ENCODE results near the gene PARP11. TPM values are rescaled to one million over a fixed set of nuclear protein-coding genes. Genes with fewer than 3 reads are reported as not detected.

Gene PARP11
- total RNA-seq, 1 donor from 2014 or later, result 10.4 TPM

DNA sequence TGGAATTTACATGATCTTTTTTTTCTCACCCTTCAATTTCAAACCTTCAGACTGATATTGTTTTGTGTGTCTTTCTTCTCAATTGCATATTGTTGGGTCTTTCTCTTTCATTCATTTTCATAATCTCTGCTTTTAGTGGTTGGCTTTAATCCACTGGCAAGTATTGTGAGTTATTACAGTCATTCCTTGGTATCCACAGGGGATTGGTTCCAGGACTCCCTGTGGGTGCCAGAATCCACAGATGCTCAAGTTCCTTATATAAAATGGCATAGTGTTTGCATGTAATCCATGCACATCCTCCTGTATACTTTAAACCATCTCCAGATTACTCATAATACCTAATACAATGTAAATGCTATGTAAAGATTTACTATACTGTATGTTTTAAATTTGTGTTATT, 29.7 kb upstream of the PARP11 start:
- H2AFZ ChIP-seq (ENCODE audit: low read depth, low read length), result no peak overlapping the region
- H3K27me3 Mint-ChIP-seq (ENCODE audit: low read depth, unreplicated experiment), result peaks cover 3% of the 10 kb centered on the region
- no peak overlapping the region for H3K27ac Mint-ChIP-seq (ENCODE audit: unreplicated experiment)

GRCh38 chr12:3901116-3901515, 27.9 kb upstream of the PARP11 start:
- no peak for DNase-seq (ENCODE audit: low read depth)
- Mint-ChIP-seq H3K9me3 (ENCODE audit: unreplicated experiment) (no peaks in the 10 kb centered on the region), H3K4me1 (ENCODE audit: low read depth, unreplicated experiment) (peaks cover 11% of the 10 kb centered on the region), H3K36me3 (ENCODE audit: low read depth, unreplicated experiment) (no peaks in the 10 kb centered on the region), H3K27ac (ENCODE audit: unreplicated experiment) (no peak overlapping the region), H3K27me3 (ENCODE audit: low read depth, unreplicated experiment) (peaks cover 3% of the 10 kb centered on the region), H3K4me3 (ENCODE audit: unreplicated experiment) (no peak overlapping the region)
- Histone ChIP-seq H3K4me1 (ENCODE audit: insufficient read depth, low read length) (no peaks in the 10 kb centered on the region), H3K79me2 (ENCODE audit: insufficient read depth, low read length) (no peaks in the 10 kb centered on the region), H3K4me3 (ENCODE audit: insufficient read depth, low read depth, low read length) (no peak overlapping the region), H3K9me3 (ENCODE audit: insufficient read depth, low read depth, low read length) (no peaks in the 10 kb centered on the region), H3K36me3 (ENCODE audit: insufficient read depth, low read length) (no peaks in the 10 kb centered on the region), H3K4me2 (ENCODE audit: low read length) (no peak overlapping the region), H3K27me3 (ENCODE audit: insufficient read depth, low read length) (no peaks in the 10 kb centered on the region), H3K27ac (ENCODE audit: low read depth, low read length) (no peak overlapping the region), H3K9ac (ENCODE audit: low read length) (no peak overlapping the region), H2AFZ (ENCODE audit: low read depth, low read length) (no peak overlapping the region), H4K20me1 (ENCODE audit: insufficient read depth, low read length) (no peaks in the 10 kb centered on the region)
- TF ChIP-seq CTCF (IDR thresholded peaks at IDR 0.05; ENCODE audit: insufficient read depth, low read depth, low read length), result no peak
- TF ChIP-seq EZH2 (IDR thresholded peaks at IDR 0.05; ENCODE audit: insufficient read depth, low read length), result no peak
- FAIRE-seq, result no peak

More for the DNA sequence above, 29.7 kb upstream of the PARP11 start:
- Histone ChIP-seq H3K9ac (ENCODE audit: low read length) (no peak overlapping the region), H3K4me2 (ENCODE audit: low read length) (no peak overlapping the region), H3K79me2 (ENCODE audit: insufficient read depth, low read length) (no peaks in the 10 kb centered on the region), H3K4me3 (ENCODE audit: insufficient read depth, low read depth, low read length) (no peak overlapping the region), H3K36me3 (ENCODE audit: insufficient read depth, low read length) (no peaks in the 10 kb centered on the region), H3K4me1 (ENCODE audit: insufficient read depth, low read length) (no peaks in the 10 kb centered on the region), H4K20me1 (ENCODE audit: insufficient read depth, low read length) (no peaks in the 10 kb centered on the region), H3K9me3 (ENCODE audit: insufficient read depth, low read depth, low read length) (no peaks in the 10 kb centered on the region), H3K27ac (ENCODE audit: low read depth, low read length) (no peak overlapping the region), H3K27me3 (ENCODE audit: insufficient read depth, low read length) (no peaks in the 10 kb centered on the region)
- FAIRE-seq (no peak), DNase-seq (ENCODE audit: low read depth) (no peak)
- Mint-ChIP-seq H3K4me3 (ENCODE audit: unreplicated experiment) (no peak overlapping the region), H3K9me3 (ENCODE audit: unreplicated experiment) (no peaks in the 10 kb centered on the region), H3K4me1 (ENCODE audit: low read depth, unreplicated experiment) (peaks cover under 1% of the 10 kb centered on the region), H3K36me3 (ENCODE audit: low read depth, unreplicated experiment) (no peaks in the 10 kb centered on the region)
- TF ChIP-seq CTCF (IDR thresholded peaks at IDR 0.05; ENCODE audit: insufficient read depth, low read depth, low read length), result no peak
- TF ChIP-seq EZH2 (IDR thresholded peaks at IDR 0.05; ENCODE audit: insufficient read depth, low read length), result no peak

DNA sequence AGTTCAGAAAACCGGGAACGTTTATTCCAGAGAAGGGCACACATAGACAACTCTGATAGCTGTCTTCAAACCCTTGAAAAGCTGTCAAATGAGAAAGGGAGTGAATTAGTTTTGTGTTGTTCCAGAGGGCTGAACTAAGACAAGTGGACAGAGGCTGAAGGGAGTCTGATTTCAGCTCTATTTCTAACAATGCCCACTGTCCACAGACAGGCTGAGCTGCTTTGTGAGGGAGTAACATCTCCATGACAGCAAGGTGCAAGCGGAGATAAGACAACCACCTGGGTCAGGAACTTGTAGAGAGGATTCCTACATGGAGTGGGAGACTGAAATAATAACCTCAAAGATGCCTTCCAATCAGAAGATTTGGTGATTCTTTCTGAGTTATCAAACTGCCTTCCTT, 25.6 kb upstream of the PARP11 start:
- Mint-ChIP-seq H3K4me3 (ENCODE audit: unreplicated experiment) (no peak overlapping the region), H3K4me1 (ENCODE audit: low read depth, unreplicated experiment) (peaks cover 15% of the 10 kb centered on the region), H3K36me3 (ENCODE audit: low read depth, unreplicated experiment) (no peaks in the 10 kb centered on the region), H3K27ac (ENCODE audit: unreplicated experiment) (no peak overlapping the region), H3K9me3 (ENCODE audit: unreplicated experiment) (no peaks in the 10 kb centered on the region), H3K27me3 (ENCODE audit: low read depth, unreplicated experiment) (no peaks in the 10 kb centered on the region)
- Histone ChIP-seq H3K79me2 (ENCODE audit: insufficient read depth, low read length) (no peaks in the 10 kb centered on the region), H3K36me3 (ENCODE audit: insufficient read depth, low read length) (no peaks in the 10 kb centered on the region), H3K27ac (ENCODE audit: low read depth, low read length) (no peak overlapping the region), H3K9me3 (ENCODE audit: insufficient read depth, low read depth, low read length) (no peaks in the 10 kb centered on the region), H4K20me1 (ENCODE audit: insufficient read depth, low read length) (no peaks in the 10 kb centered on the region), H2AFZ (ENCODE audit: low read depth, low read length) (no peak overlapping the region), H3K4me2 (ENCODE audit: low read length) (no peak overlapping the region), H3K27me3 (ENCODE audit: insufficient read depth, low read length) (no peaks in the 10 kb centered on the region), H3K4me1 (ENCODE audit: insufficient read depth, low read length) (no peaks in the 10 kb centered on the region), H3K9ac (ENCODE audit: low read length) (no peak overlapping the region), H3K4me3 (ENCODE audit: insufficient read depth, low read depth, low read length) (no peak overlapping the region)
- TF ChIP-seq CTCF (IDR thresholded peaks at IDR 0.05; ENCODE audit: insufficient read depth, low read depth, low read length) (no peak), EZH2 (IDR thresholded peaks at IDR 0.05; ENCODE audit: insufficient read depth, low read length) (no peak)
- DNase-seq (ENCODE audit: low read depth) (no peak), FAIRE-seq (no peak)
